ENCODE data around the gene CCDC81. TPM values are rescaled to one million over a fixed set of nuclear protein-coding genes. Genes with fewer than 3 reads are reported as not detected.
"Not testable (repeated sequence)": the region's sequence is repeated elsewhere in the genome, so short reads cannot be mapped to it uniquely, and the experiment has no call there.

Gene CCDC81
- total and polyA plus RNA-seq, 4 experiments from 2014 or later = 0.20 to 1.5 (median 0.90) TPM; not detected in 1

DNA sequence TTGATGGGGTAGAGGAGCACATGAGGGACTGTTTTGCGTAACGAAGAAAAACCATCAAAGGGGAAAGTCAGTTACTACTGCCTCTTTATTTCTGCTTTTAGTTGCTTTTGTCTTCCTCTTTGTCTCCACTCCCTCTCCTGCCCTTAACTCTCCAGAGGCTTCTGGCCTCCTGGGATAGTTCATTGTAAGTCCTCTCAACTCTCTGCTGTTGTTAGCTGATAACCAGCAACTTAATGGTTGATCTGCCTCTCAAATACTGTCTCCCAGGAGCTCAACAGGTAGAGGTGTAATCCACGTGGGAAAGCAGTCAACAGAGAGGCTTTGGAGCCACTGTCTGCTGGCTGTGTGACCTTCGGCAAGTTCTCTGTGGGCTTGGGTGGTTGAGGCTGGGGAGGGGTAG lies 47.3 kb downstream of the CCDC81 start:
- Mint-ChIP-seq H3K4me1 (no peaks in the 10 kb centered on the region), H3K27me3 (no peaks in the 10 kb centered on the region), H3K27ac (no peak overlapping the region), H3K36me3 (peaks cover 2 to 4% of the 10 kb centered on the region in 2 donors), H3K4me3 (no peak overlapping the region), H3K9me3 (peaks cover 0 to 9% (median 0%) of the 10 kb centered on the region in 8 donors)
- H3K4me1 ChIP-seq (ENCODE audit: insufficient read depth, low read length) = no peaks in the 10 kb centered on the region
- CTCF ChIA-PET (ENCODE audit: partially characterized antibody) = no interaction called here
- no peaks in the 10 kb centered on the region for H3K36me3 ChIP-seq (ENCODE audit: insufficient read depth, low read length)
- POLR2A ChIA-PET (ENCODE audit: partially characterized antibody) = no interaction called here
- no peak overlapping the region for H3K27ac ChIP-seq (ENCODE audit: low read depth, low read length)
- intact Hi-C loops (cut with micrococcal nuclease) = no loop called here
- H3K27me3 ChIP-seq (ENCODE audit: insufficient read depth, low read length) = no peaks in the 10 kb centered on the region
- H3K9me3 ChIP-seq (ENCODE audit: control insufficient read depth in 1 of 2, low read length in 2 of 2) = no peaks in the 10 kb centered on the region
- H3K4me3 ChIP-seq (ENCODE audit: low read length in 2 of 2) = no peak overlapping the region
- DNase-seq = no peak

DNA sequence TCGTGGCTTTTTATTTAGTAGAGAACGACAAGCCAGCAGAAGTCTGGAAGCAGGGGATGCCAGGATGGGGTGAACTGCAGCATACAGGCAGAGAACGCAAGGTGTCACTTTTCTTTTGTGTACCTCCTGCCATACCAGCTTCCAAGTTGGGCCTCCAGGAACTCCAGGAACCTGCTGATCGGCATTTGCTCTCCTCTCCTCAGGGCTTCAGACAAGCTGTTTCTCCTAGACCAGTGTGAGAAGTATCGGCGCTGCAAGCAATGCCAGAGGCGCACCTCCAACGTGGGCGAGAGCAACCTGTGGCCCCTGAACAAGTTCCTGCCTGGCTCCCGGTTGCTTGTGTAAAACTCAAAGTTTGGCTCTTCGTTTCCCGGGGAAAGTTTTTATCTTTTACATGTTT lies 47.7 kb downstream of the CCDC81 start:
- Histone ChIP-seq H3K4me1 (ENCODE audit: insufficient read depth, low read length) (no peaks in the 10 kb centered on the region), H3K27me3 (ENCODE audit: insufficient read depth, low read length) (no peaks in the 10 kb centered on the region), H3K9me3 (ENCODE audit: control insufficient read depth in 1 of 2, low read length in 2 of 2) (no peaks in the 10 kb centered on the region), H3K27ac (ENCODE audit: low read depth, low read length) (no peak overlapping the region), H3K36me3 (ENCODE audit: insufficient read depth, low read length) (no peaks in the 10 kb centered on the region), H3K4me3 (ENCODE audit: low read length in 2 of 2) (no peak overlapping the region)
- H3K9me3 Mint-ChIP-seq = peaks cover 0 to 11% (median 0%) of the 10 kb centered on the region in 8 donors
- no peaks in the 10 kb centered on the region for H3K4me1 Mint-ChIP-seq
- POLR2A ChIA-PET (ENCODE audit: partially characterized antibody) = no interaction called here
- no peak for DNase-seq
- CTCF ChIA-PET (ENCODE audit: partially characterized antibody) = no interaction called here
- H3K27me3 Mint-ChIP-seq = no peaks in the 10 kb centered on the region
- intact Hi-C loops (cut with micrococcal nuclease) = no loop called here
- H3K4me3 Mint-ChIP-seq = no peak overlapping the region
- H3K36me3 Mint-ChIP-seq = peaks cover 2 to 4% of the 10 kb centered on the region in 2 donors
- no peak overlapping the region for H3K27ac Mint-ChIP-seq

DNA sequence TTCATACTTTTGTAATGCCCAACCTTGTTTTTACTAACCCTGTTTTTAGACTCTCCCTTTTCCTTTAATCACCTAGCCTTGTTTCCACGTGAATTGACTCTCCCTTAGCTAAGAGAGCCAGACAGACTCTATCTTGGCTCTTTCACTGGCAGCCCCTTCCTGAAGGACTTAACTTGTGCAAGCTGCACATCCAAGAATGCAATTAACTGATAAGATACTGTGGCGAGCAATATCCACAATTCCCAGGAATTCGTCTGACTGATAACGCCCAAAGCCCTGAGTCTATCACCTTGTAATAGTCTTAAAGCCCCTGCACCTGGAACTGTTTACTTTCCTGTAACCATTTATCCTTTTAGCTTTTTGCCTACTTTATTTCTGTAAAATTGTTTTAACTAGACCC lies 48.8 kb downstream of the CCDC81 start:
- H3K27me3 ChIP-seq (ENCODE audit: insufficient read depth, low read length); H3K4me3 ChIP-seq (ENCODE audit: low read length in 2 of 2); POLR2A ChIA-PET (ENCODE audit: partially characterized antibody); H3K27ac ChIP-seq (ENCODE audit: low read depth, low read length); H3K9me3 ChIP-seq (ENCODE audit: control insufficient read depth in 1 of 2, low read length in 2 of 2); H3K36me3 ChIP-seq (ENCODE audit: insufficient read depth, low read length); H3K4me1 Mint-ChIP-seq; H3K36me3 Mint-ChIP-seq; H3K4me3 Mint-ChIP-seq; H3K4me1 ChIP-seq (ENCODE audit: insufficient read depth, low read length); CTCF ChIA-PET (ENCODE audit: partially characterized antibody); intact Hi-C loops (cut with micrococcal nuclease); H3K27ac Mint-ChIP-seq; H3K27me3 Mint-ChIP-seq; DNase-seq: not testable (repeated sequence)
- peaks cover 0 to 11% (median 2%) of the 10 kb centered on the region in 8 donors for H3K9me3 Mint-ChIP-seq

DNA sequence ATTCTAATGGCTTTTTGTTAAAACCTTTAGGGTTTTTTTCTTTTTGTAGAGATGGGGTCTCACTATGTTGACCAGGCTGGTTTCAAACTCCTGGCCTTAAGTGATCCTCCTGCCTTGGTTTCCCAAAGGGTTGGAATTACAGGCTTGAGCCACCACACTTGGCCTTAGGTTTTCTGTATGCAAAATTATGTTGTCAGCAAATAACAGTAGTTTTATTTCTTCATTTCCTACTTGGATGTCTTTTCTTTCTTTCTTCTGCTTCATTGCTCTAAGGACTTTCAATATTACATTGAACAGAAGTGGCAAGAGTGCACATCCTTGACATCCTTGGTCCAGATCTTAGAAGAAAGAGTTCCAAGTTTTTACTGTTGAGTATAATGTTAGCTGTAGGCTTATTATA lies 52.8 kb downstream of the CCDC81 start:
- Histone ChIP-seq H3K36me3 (ENCODE audit: insufficient read depth, low read length) (no peaks in the 10 kb centered on the region), H3K27me3 (ENCODE audit: insufficient read depth, low read length) (no peaks in the 10 kb centered on the region), H3K9me3 (ENCODE audit: control insufficient read depth in 1 of 2, low read length in 2 of 2) (no peaks in the 10 kb centered on the region), H3K4me1 (ENCODE audit: insufficient read depth, low read length) (no peaks in the 10 kb centered on the region), H3K4me3 (ENCODE audit: low read length in 2 of 2) (no peak overlapping the region), H3K27ac (ENCODE audit: low read depth, low read length) (no peak overlapping the region)
- no peaks in the 10 kb centered on the region for H3K4me1 Mint-ChIP-seq
- H3K27me3 Mint-ChIP-seq = no peaks in the 10 kb centered on the region
- intact Hi-C loops (cut with micrococcal nuclease) = no loop called here
- no peak overlapping the region for H3K27ac Mint-ChIP-seq
- DNase-seq = no peak
- ChIA-PET POLR2A (ENCODE audit: partially characterized antibody) (no interaction called here), CTCF (ENCODE audit: partially characterized antibody) (no interaction called here)
- H3K4me3 Mint-ChIP-seq = no peak overlapping the region
- peaks cover 2 to 7% of the 10 kb centered on the region in 2 donors for H3K36me3 Mint-ChIP-seq
- H3K9me3 Mint-ChIP-seq = peaks cover 0 to 11% (median 2%) of the 10 kb centered on the region in 8 donors

DNA sequence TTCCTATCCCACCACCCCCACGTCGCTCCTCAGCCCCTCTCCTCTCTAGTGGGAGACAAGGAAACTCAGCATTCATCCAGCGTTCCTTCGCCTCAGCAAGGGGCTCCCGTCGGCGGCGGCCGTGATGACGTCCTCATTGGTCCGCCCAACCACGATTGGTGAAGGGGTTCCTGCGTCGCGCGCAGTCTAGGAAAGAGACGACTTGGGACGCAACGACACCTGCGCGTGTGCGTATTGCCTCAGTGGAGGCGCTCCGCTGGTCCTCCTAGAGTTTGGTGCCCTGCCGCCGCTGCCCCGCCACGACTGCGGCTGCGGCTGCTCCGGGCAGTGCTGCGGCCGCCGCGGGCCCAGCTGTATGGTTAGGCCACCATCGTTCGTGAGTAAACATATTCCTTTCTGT lies 56.6 kb downstream of the CCDC81 start:
- Histone ChIP-seq H3K27ac (ENCODE audit: low read depth, low read length) (no peak overlapping the region), H3K9me3 (ENCODE audit: control insufficient read depth in 1 of 2, low read length in 2 of 2) (no peaks in the 10 kb centered on the region), H3K4me3 (ENCODE audit: low read length in 2 of 2) (no peak overlapping the region), H3K27me3 (ENCODE audit: insufficient read depth, low read length) (no peaks in the 10 kb centered on the region), H3K4me1 (ENCODE audit: insufficient read depth, low read length) (no peaks in the 10 kb centered on the region), H3K36me3 (ENCODE audit: insufficient read depth, low read length) (no peaks in the 10 kb centered on the region)
- ChIA-PET CTCF (ENCODE audit: partially characterized antibody) (no interaction called here), POLR2A (ENCODE audit: partially characterized antibody) (no interaction called here)
- DNase-seq = no peak
- no peaks in the 10 kb centered on the region for H3K27me3 Mint-ChIP-seq
- H3K36me3 Mint-ChIP-seq = peaks cover 0 to 7% of the 10 kb centered on the region in 2 donors
- peak overlapping the region in 3 of 8 donors; percentile 51 to 73 (median 61) for H3K4me3 Mint-ChIP-seq
- H3K9me3 Mint-ChIP-seq = peaks cover 0 to 10% (median 3%) of the 10 kb centered on the region in 8 donors
- H3K4me1 Mint-ChIP-seq = no peaks in the 10 kb centered on the region
- H3K27ac Mint-ChIP-seq = no peak overlapping the region
- intact Hi-C loops (cut with micrococcal nuclease) = no loop called here

DNA sequence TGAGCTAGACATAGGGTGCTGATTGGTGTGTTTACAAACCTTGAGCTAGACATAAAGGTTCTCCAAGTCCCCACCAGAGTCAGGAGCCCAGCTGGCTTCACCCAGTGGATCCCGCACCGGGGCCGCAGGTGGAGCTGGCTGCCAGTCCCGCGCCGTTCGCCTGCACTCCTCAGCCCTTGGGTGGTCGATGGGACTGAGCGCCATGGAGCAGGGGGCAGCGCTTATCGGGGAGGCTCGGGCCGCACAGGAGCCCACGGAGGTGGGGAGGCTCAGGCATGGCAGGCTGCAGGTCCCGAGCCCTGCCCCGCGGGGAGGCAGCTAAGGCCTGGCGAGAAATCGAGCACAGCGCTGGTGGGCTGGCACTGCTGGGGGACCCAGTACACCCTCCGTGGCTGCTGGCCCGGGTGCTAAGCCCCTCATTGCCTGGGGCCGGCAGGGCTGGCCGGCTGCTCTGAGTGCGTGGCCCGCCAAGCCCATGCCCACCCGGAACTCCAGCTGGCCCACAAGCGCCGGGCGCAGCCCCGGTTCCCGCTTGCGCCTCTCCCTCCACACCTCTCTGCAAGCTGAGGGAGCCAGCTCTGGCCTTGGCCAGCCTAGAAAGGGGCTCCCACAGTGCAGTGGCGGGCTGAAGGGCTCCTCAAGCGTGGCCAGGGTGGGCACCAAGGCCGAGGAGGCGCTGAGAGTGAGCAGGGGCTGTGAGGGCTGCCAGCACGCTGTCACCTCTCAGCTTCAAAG lies 58.8 kb downstream of the CCDC81 start:
- DNase-seq; H3K27me3 ChIP-seq (ENCODE audit: insufficient read depth, low read length); H3K27me3 Mint-ChIP-seq; H3K9me3 ChIP-seq (ENCODE audit: control insufficient read depth in 1 of 2, low read length in 2 of 2); H3K27ac Mint-ChIP-seq; intact Hi-C loops (cut with micrococcal nuclease); H3K4me1 ChIP-seq (ENCODE audit: insufficient read depth, low read length); H3K4me3 ChIP-seq (ENCODE audit: low read length in 2 of 2); H3K36me3 Mint-ChIP-seq; H3K4me1 Mint-ChIP-seq; H3K36me3 ChIP-seq (ENCODE audit: insufficient read depth, low read length); H3K27ac ChIP-seq (ENCODE audit: low read depth, low read length); POLR2A ChIA-PET (ENCODE audit: partially characterized antibody); H3K9me3 Mint-ChIP-seq; H3K4me3 Mint-ChIP-seq; CTCF ChIA-PET (ENCODE audit: partially characterized antibody): not testable (repeated sequence)

DNA sequence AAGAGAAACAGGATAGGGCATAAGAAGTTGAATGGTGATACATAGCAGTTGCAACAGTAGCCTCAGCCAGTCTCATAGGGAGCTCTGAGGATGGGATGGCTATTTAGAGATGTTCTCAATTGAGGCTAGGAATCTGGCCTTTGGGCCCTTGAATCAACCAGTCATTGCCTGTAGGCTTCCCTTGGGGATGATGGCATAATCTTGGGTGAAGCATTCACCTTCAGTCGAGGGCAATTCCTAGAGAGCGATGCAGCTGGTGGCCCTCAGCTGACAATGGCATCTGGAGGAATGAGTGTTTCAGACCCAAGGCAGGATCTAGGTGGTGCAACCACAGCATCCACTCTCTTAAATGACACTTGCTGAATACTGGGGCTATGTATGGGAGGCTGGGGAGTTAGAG lies 61.0 kb downstream of the CCDC81 start:
- no peak overlapping the region for H3K27ac ChIP-seq (ENCODE audit: low read depth, low read length)
- CTCF ChIA-PET (ENCODE audit: partially characterized antibody) = interaction anchor here (1.2 kb wide), 1 partner anchor 20 kb away, joined by 3 read pairs; no protein-coding TSS in a partner anchor
- H3K9me3 ChIP-seq (ENCODE audit: control insufficient read depth in 1 of 2, low read length in 2 of 2) = no peaks in the 10 kb centered on the region
- H3K4me3 ChIP-seq (ENCODE audit: low read length in 2 of 2) = no peak overlapping the region
- Mint-ChIP-seq H3K9me3 (peaks cover 0 to 3% (median 0%) of the 10 kb centered on the region in 8 donors), H3K36me3 (peaks cover 0 to 7% of the 10 kb centered on the region in 2 donors), H3K4me3 (no peak overlapping the region), H3K4me1 (no peaks in the 10 kb centered on the region), H3K27ac (no peak overlapping the region), H3K27me3 (no peaks in the 10 kb centered on the region)
- H3K27me3 ChIP-seq (ENCODE audit: insufficient read depth, low read length) = no peaks in the 10 kb centered on the region
- intact Hi-C loops (cut with micrococcal nuclease) = no loop called here
- POLR2A ChIA-PET (ENCODE audit: partially characterized antibody) = no interaction called here
- DNase-seq = no peak
- no peaks in the 10 kb centered on the region for H3K36me3 ChIP-seq (ENCODE audit: insufficient read depth, low read length)
- no peaks in the 10 kb centered on the region for H3K4me1 ChIP-seq (ENCODE audit: insufficient read depth, low read length)
